ENCODE data around the gene TMEM62. TPM values are rescaled to one million over a fixed set of nuclear protein-coding genes. Genes with fewer than 3 reads are reported as not detected.
"Not testable (repeated sequence)": the region's sequence is repeated elsewhere in the genome, so short reads cannot be mapped to it uniquely, and the experiment has no call there.

Gene TMEM62
- total RNA-seq, 1 experiment from 2014 or later, result 16.1 TPM

- DNase-seq (ENCODE audit: low read depth), result peak; percentile 13
Observed at GRCh38 chr15:43209059-43209824, 75.9 kb downstream of the TMEM62 start.

GRCh38 chr15:43210172-43210745 is 76.9 kb downstream of the TMEM62 start:
- no peak for DNase-seq (ENCODE audit: low read depth)

GRCh38 chr15:43210807-43211206 is 77.4 kb downstream of the TMEM62 start:
- DNase-seq (ENCODE audit: low read depth), result no peak

- no peak for DNase-seq (ENCODE audit: low read depth)
Observed at GRCh38 chr15:43211224-43211735, 77.9 kb downstream of the TMEM62 start.

GRCh38 chr15:43212299-43212698 is 78.9 kb downstream of the TMEM62 start:
- no peak for DNase-seq (ENCODE audit: low read depth)

- DNase-seq (ENCODE audit: low read depth), result no peak
Observed at GRCh38 chr15:43212951-43213350, 79.6 kb downstream of the TMEM62 start.

GRCh38 chr15:43213466-43213865 is 80.1 kb downstream of the TMEM62 start:
- DNase-seq (ENCODE audit: low read depth), result no peak

GRCh38 chr15:43214169-43214568 is 80.8 kb downstream of the TMEM62 start:
- DNase-seq (ENCODE audit: low read depth), result no peak

GRCh38 chr15:43214592-43215295 is 81.4 kb downstream of the TMEM62 start:
- no peak for DNase-seq (ENCODE audit: low read depth)

- peak; percentile 50 for DNase-seq (ENCODE audit: low read depth)
Observed at GRCh38 chr15:43215961-43216360, 82.6 kb downstream of the TMEM62 start.

- peak; percentile 95 for DNase-seq (ENCODE audit: low read depth)
Observed at GRCh38 chr15:43218908-43219706, 85.7 kb downstream of the TMEM62 start.

- no peak for DNase-seq (ENCODE audit: low read depth)
Observed at GRCh38 chr15:43219929-43220928, 86.8 kb downstream of the TMEM62 start.

- no peak for DNase-seq (ENCODE audit: low read depth)
Observed at GRCh38 chr15:43220991-43221403, 87.6 kb downstream of the TMEM62 start, which contains the start of gene EPB42. Gene EPB42 (minus strand): TSS chr15:43221018. CDS start chr15:43220825, 193 bp downstream.

GRCh38 chr15:43221422-43221821 is 88.0 kb downstream of the TMEM62 start:
- no peak for DNase-seq (ENCODE audit: low read depth)

- DNase-seq (ENCODE audit: low read depth), result peak; percentile 73
Observed at GRCh38 chr15:43225201-43225949, 92.0 kb downstream of the TMEM62 start.

- not testable (repeated sequence) for DNase-seq (ENCODE audit: low read depth)
Observed at GRCh38 chr15:43225950-43226255, 92.5 kb downstream of the TMEM62 start.

GRCh38 chr15:43226436-43227305 is 93.3 kb downstream of the TMEM62 start:
- no peak for DNase-seq (ENCODE audit: low read depth)

- no peak for DNase-seq (ENCODE audit: low read depth)
Observed at GRCh38 chr15:43229977-43230376, 96.6 kb downstream of the TMEM62 start.

- DNase-seq (ENCODE audit: low read depth), result peak; percentile 38
Observed at GRCh38 chr15:43230640-43231115, 97.3 kb downstream of the TMEM62 start.

All from RPMI7951 (cell line).